HCT116 (cell line): ENCODE results near the gene NRXN2. TPM values are rescaled to one million over a fixed set of nuclear protein-coding genes. Genes with fewer than 3 reads are reported as not detected.

Experiments
- ATAC-seq: fragments of 200-7000 bp; cut with Tn5 transposase; 2 replicates; pipeline ENCODE4 v1.9.1; 2020; ENCODE audit warnings: mild to moderate bottlenecking, moderate library complexity
- BruUV-seq: library from RNA; stranded (reverse); fragments of 400-500 nt; replicated peaks from 2 replicates; lab custom pipeline; 2021; lab: Mats Ljungman, UMichigan
- CTCF ChIA-PET: fragments of 300-600 bp; sonication (Branson Sonifier 250); formaldehyde crosslinking; loops from one replicate; lab custom pipeline; 2021; ENCODE audit warnings: antibody characterized with exemption; lab: Charles Lee
- POLR2A ChIA-PET: fragments of 300-600, 350-600 bp; sonication (Branson Sonifier 250); formaldehyde crosslinking; loops from one replicate; lab custom pipeline; 2021; ENCODE audit warnings: antibody characterized with exemption; lab: Charles Lee
- RAD21 ChIA-PET, 2 experiments: fragments of 300-600 bp; sonication (Branson Sonifier 250); formaldehyde crosslinking; loops; one replicate each; lab custom pipeline; 2023; ENCODE audit warnings: low total read pairs in 2 of 2; ENCODE audit not compliant: uncharacterized antibody in 2 of 2, unreplicated experiment in 2 of 2, low non-redundant PET in 1 of 2; lab: Charles Lee
- DNase-seq: peaks from one replicate; pipeline ENCODE4 v3.0.0-alpha.2; 2010; ENCODE audit warnings: low read depth, low spot score
- H2AFZ ChIP-seq: fragments of 200-600 bp; shearing (Covaris generic), sonication (generic); 2 replicates; pipeline ENCODE4 v1.6.1; 2017; ENCODE audit warnings: low read depth, mixed run types, mixed read lengths, antibody characterized with exemption, low read length; ENCODE audit not compliant: poor library complexity, severe bottlenecking
- H3K27ac ChIP-seq: 2 replicates; pipeline ENCODE4 v1.5.1; 2012; ENCODE audit warnings: low read depth, low read length
- H3K27me3 ChIP-seq: fragments of 200-600 bp; sonication (generic); 2 replicates; pipeline ENCODE4 v1.6.1; 2016; ENCODE audit warnings: mixed run types, low read length, mixed read lengths; ENCODE audit not compliant: insufficient read depth
- H3K36me3 ChIP-seq, 2 experiments: fragments of 200-500 bp in 1 of 2; fragments of 200-600 bp in 1 of 2; sonication (Bioruptor generic) in 1 of 2; sonication (generic) in 1 of 2; 2 replicates each; pipeline versions ENCODE4 v1.5.1 to v1.6.1; 2014 to 2016; ENCODE audit warnings: low read length in 2 of 2, inconsistent platforms in 1 of 2, mixed read lengths in 1 of 2, mixed run types in 1 of 2; ENCODE audit not compliant: insufficient read depth in 2 of 2, control insufficient read depth in 1 of 2
- H3K4me1 ChIP-seq, 2 experiments: fragments of 200-600 bp in 1 of 2; sonication (generic) in 1 of 2; 2 replicates each; pipeline versions ENCODE4 v1.5.1 to v1.6.1; 2012 to 2017; ENCODE audit warnings: low read length in 2 of 2, inconsistent platforms in 1 of 2, mild to moderate bottlenecking in 1 of 2, mixed read lengths in 1 of 2, mixed run types in 1 of 2, moderate library complexity in 1 of 2; ENCODE audit not compliant: insufficient read depth in 2 of 2, control insufficient read depth in 1 of 2
- H3K4me2 ChIP-seq: fragments of 200-600 bp; sonication (generic); 2 replicates; pipeline ENCODE4 v1.6.1; 2017; ENCODE audit warnings: mixed run types, low read length, mixed read lengths
- H3K4me3 ChIP-seq, 2 experiments: fragments of 200-600 bp in 1 of 2; sonication (generic) in 1 of 2; replicated peaks in 1 of 2; 2 replicates each; pipeline ENCODE4 v1.5.1; 2011 to 2016; ENCODE audit warnings: low read length in 2 of 2, control low read depth in 1 of 2, low read depth in 1 of 2, mild to moderate bottlenecking in 1 of 2, mixed read lengths in 1 of 2, mixed run types in 1 of 2
- H3K79me2 ChIP-seq: fragments of 200-600 bp; sonication (generic); 2 replicates; pipeline ENCODE4 v1.6.1; 2017; ENCODE audit warnings: mild to moderate bottlenecking, mixed run types, low read length, moderate library complexity, mixed read lengths; ENCODE audit not compliant: insufficient read depth
- H3K9ac ChIP-seq: fragments of 200-600 bp; sonication (generic); 2 replicates; pipeline ENCODE4 v1.6.1; 2016; ENCODE audit warnings: low read length, mixed read lengths
- H3K9me2 ChIP-seq: fragments of 200-600 bp; sonication (generic), shearing (Covaris generic); 2 replicates; pipeline ENCODE4 v1.6.1; 2017; ENCODE audit warnings: mixed run types, mild to moderate bottlenecking, moderate library complexity; ENCODE audit not compliant: insufficient read depth
- H3K9me3 ChIP-seq, 2 experiments: fragments of 200-500 bp in 1 of 2; fragments of 200-600 bp in 1 of 2; sonication (Bioruptor generic) in 1 of 2; sonication (generic) in 1 of 2; 2 replicates each; pipeline ENCODE4 v1.6.1; 2014 to 2017; ENCODE audit warnings: low read length in 2 of 2, mixed read lengths in 2 of 2, inconsistent platforms in 1 of 2, low read depth in 1 of 2, mild to moderate bottlenecking in 1 of 2, mixed run types in 1 of 2, moderate library complexity in 1 of 2; ENCODE audit not compliant: control insufficient read depth in 1 of 2, insufficient read depth in 1 of 2
- H4K20me1 ChIP-seq: fragments of 200-600 bp; sonication (generic), shearing (Covaris generic); 2 replicates; pipeline ENCODE4 v1.6.1; 2017; ENCODE audit warnings: mixed run types, mild to moderate bottlenecking, moderate library complexity; ENCODE audit not compliant: insufficient read depth
- CBX3 ChIP-seq: IDR thresholded peaks from 2 replicates; pipeline ENCODE4 v1.6.1; 2012; ENCODE audit warnings: low read depth
- CEBPB ChIP-seq: IDR thresholded peaks from 2 replicates; pipeline ENCODE4 v1.6.1; 2012; ENCODE audit warnings: low read depth
- ELF1 ChIP-seq: IDR thresholded peaks from 2 replicates; pipeline ENCODE4 v1.6.1; 2012; ENCODE audit warnings: low read depth, borderline replicate concordance
- EZH2phosphoT487 ChIP-seq: fragments of 200-600 bp; IDR thresholded peaks from 2 replicates; pipeline ENCODE4 v1.6.1; 2018; ENCODE audit warnings: antibody characterized with exemption, borderline replicate concordance
- RAD21 ChIP-seq: IDR thresholded peaks from 2 replicates; pipeline ENCODE4 v1.6.1; 2012; ENCODE audit warnings: low read depth, mild to moderate bottlenecking
- SIN3A ChIP-seq: IDR thresholded peaks from 2 replicates; pipeline ENCODE4 v1.6.1; 2012; ENCODE audit warnings: low read depth
- SP1 ChIP-seq: IDR thresholded peaks from 2 replicates; pipeline ENCODE4 v1.6.1; 2012; ENCODE audit warnings: low read depth
- SRF ChIP-seq: IDR thresholded peaks from 2 replicates; pipeline ENCODE4 v1.6.1; 2012; ENCODE audit warnings: low read depth
- TCF7L2 ChIP-seq: IDR thresholded peaks from 2 replicates; pipeline ENCODE4 v1.7.0; 2011; ENCODE audit warnings: borderline replicate concordance, inconsistent platforms; ENCODE audit not compliant: insufficient read depth, insufficient read length; ENCODE audit errors: extremely low read depth
- ZFX ChIP-seq: fragments of 450-650 bp; IDR thresholded peaks from 2 replicates; pipeline ENCODE4 v1.6.1; 2017
- ZNF274 ChIP-seq: fragments of 200-500 bp; sonication (Bioruptor generic); IDR thresholded peaks from 2 replicates; pipeline ENCODE4 v1.6.1; 2014; ENCODE audit warnings: mild to moderate bottlenecking, low read depth, low read length, inconsistent platforms
- intact Hi-C: fragments of 100-400 bp; cut with micrococcal nuclease; formaldehyde crosslinking; loops from 2 replicates; pipeline ENCODE4 v1.10.0; 2022
- total RNA-seq: library from RNA; stranded (reverse); gene quantifications from one replicate; pipeline ENCODE4 v1.2.1, GENCODE V29; 2021; ENCODE audit not compliant: unreplicated experiment
- TF ChIP-seq, protein P1 (sequence below), 3 experiments: fragments of 200-600 bp in 1 of 3; sonication (generic) in 1 of 3; IDR thresholded peaks in 2 of 3; conservative IDR thresholded peaks in 1 of 3; 2 replicates each; pipeline ENCODE4 v1.5.1; 2012 to 2017; ENCODE audit warnings: low read depth in 2 of 3, low read length in 2 of 3, antibody characterized with exemption in 1 of 3, borderline replicate concordance in 1 of 3, control low read depth in 1 of 3, mild to moderate bottlenecking in 1 of 3, mixed read lengths in 1 of 3, mixed run types in 1 of 3, moderate library complexity in 1 of 3; ENCODE audit not compliant: insufficient read depth in 1 of 3
- TF ChIP-seq, protein P2 (sequence below): IDR thresholded peaks from 2 replicates; pipeline ENCODE4 v1.6.1; 2012

Gene NRXN2
- total RNA-seq, 1 experiment from 2014 or later = 1.5 TPM

DNA sequence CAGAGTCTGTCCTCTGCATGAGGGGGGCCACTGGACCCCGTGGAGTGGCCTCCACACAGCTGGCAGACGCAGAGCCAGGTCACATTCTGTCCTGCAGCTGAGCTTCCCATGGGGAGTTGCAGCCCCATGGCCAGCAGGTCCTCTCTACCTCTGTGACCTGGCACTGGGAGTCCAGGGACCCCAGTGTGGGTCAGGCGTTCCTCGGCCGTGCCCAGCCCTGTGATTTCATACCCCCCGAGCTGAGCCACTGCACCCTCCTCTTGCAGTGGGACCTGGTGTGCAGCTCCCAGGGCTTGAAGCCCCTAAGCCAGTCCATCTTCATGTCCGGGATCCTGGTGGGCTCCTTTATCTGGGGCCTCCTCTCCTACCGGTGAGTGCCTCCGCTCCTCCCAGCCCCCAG is 164.1 kb downstream of the NRXN2 start:
- CTCF ChIA-PET = no interaction called here
- POLR2A ChIA-PET = no interaction called here
- no peaks in the 10 kb centered on the region for H3K36me3 ChIP-seq

DNA sequence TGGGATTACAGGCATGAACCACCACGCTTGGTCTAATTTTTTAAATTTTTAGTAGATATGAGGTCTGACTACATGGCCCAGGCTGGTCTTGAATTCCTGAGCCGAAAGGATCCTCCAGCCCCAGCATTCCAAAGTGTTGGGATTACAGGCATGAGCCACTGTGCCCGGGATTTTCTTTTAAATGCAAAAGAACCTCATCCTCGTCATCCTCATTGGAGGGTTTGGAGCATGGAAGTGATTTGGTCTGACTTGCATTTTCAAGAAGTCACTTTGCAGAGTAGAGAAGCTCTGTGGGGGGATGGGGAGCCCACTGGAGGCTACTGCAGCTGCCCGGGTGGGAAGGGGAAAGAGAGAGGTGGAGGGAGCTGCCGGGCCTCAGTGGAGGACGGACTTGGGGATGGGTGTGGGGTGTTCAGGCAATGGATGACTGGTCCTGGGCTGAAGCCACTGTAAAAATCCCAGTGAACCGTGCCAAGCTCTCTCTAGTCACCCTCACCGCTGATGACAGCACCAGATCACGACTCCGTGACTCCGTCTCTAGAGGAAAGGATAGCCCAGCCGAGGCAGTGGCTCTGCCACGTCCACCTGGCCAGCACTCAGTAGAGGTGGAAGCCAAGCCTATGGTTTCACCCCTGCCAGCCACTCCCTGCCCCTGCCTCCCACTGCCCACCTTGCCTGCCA is 164.8 kb downstream of the NRXN2 start:
- Histone ChIP-seq H3K36me3 (no peaks in the 10 kb centered on the region), H3K4me1 (no peaks in the 10 kb centered on the region; a peak in 1 of 4 replicates), H3K27ac (no peak overlapping the region), H3K27me3 (no peaks in the 10 kb centered on the region), H4K20me1 (no peaks in the 10 kb centered on the region), H3K4me3 (no peak overlapping the region), H3K9ac (no peak overlapping the region), H2AFZ (no peak overlapping the region), H3K9me2 (no peaks in the 10 kb centered on the region), H3K79me2 (no peaks in the 10 kb centered on the region), H3K9me3 (no peaks in the 10 kb centered on the region), H3K4me2 (no peak overlapping the region)
- no TSS peak for BruUV-seq
- intact Hi-C loops = no loop called here
- CTCF ChIA-PET = no interaction called here
- DNase-seq (no peak), ATAC-seq (no peak)
- TF ChIP-seq RAD21 = no peak
- no peak for TF ChIP-seq CEBPB
- TF ChIP-seq ZFX = no peak
- no peak for TF ChIP-seq EZH2phosphoT487
- TF ChIP-seq ELF1 = no peak
- TF ChIP-seq TCF7L2 = no peak
- TF ChIP-seq, protein P1, sequence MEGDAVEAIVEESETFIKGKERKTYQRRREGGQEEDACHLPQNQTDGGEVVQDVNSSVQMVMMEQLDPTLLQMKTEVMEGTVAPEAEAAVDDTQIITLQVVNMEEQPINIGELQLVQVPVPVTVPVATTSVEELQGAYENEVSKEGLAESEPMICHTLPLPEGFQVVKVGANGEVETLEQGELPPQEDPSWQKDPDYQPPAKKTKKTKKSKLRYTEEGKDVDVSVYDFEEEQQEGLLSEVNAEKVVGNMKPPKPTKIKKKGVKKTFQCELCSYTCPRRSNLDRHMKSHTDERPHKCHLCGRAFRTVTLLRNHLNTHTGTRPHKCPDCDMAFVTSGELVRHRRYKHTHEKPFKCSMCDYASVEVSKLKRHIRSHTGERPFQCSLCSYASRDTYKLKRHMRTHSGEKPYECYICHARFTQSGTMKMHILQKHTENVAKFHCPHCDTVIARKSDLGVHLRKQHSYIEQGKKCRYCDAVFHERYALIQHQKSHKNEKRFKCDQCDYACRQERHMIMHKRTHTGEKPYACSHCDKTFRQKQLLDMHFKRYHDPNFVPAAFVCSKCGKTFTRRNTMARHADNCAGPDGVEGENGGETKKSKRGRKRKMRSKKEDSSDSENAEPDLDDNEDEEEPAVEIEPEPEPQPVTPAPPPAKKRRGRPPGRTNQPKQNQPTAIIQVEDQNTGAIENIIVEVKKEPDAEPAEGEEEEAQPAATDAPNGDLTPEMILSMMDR (IDR thresholded peaks at IDR 0.05 in 2 of 3, conservative IDR thresholded peaks at IDR 0.05 in 1 of 3; ENCODE audit: borderline replicate concordance in 1 of 3, insufficient read depth in 1 of 3, low read depth in 2 of 3, low read length in 2 of 3) = no peak
- TF ChIP-seq SIN3A = no peak
- TF ChIP-seq ZNF274 = no peak
- TF ChIP-seq, protein P2, sequence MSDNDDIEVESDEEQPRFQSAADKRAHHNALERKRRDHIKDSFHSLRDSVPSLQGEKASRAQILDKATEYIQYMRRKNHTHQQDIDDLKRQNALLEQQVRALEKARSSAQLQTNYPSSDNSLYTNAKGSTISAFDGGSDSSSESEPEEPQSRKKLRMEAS = no peak
- no peak for TF ChIP-seq SRF
- TF ChIP-seq CBX3 = no peak
- no peak for TF ChIP-seq SP1
- RAD21 ChIA-PET = no interaction called here
- POLR2A ChIA-PET = no interaction called here

More for the DNA sequence above, 164.1 kb downstream of the NRXN2 start:
- Histone ChIP-seq H3K4me2 (no peak overlapping the region), H3K9me3 (no peaks in the 10 kb centered on the region), H4K20me1 (no peaks in the 10 kb centered on the region), H3K4me1 (no peaks in the 10 kb centered on the region), H3K79me2 (no peaks in the 10 kb centered on the region), H2AFZ (no peak overlapping the region), H3K27me3 (no peaks in the 10 kb centered on the region), H3K9me2 (no peaks in the 10 kb centered on the region), H3K4me3 (no peak overlapping the region), H3K27ac (no peak overlapping the region), H3K9ac (no peak overlapping the region)
- no peak for ATAC-seq
- TF ChIP-seq SRF = no peak
- TF ChIP-seq SIN3A = no peak
- no TSS peak for BruUV-seq
- intact Hi-C loops = no loop called here
- no peak for DNase-seq
- RAD21 ChIA-PET = no interaction called here
